Fibroblast of the conjunctiva (primary cell): ENCODE data around the gene GTF2F2.
"Not testable (repeated sequence)": the region's sequence is repeated elsewhere in the genome, so short reads cannot be mapped to it uniquely, and the experiment has no call there.

Experiments used
- DNase-seq: peaks from one replicate; pipeline ENCODE4 v3.0.0-alpha.2; 2010; ENCODE audit warnings: low read depth

Gene GTF2F2

DNA sequence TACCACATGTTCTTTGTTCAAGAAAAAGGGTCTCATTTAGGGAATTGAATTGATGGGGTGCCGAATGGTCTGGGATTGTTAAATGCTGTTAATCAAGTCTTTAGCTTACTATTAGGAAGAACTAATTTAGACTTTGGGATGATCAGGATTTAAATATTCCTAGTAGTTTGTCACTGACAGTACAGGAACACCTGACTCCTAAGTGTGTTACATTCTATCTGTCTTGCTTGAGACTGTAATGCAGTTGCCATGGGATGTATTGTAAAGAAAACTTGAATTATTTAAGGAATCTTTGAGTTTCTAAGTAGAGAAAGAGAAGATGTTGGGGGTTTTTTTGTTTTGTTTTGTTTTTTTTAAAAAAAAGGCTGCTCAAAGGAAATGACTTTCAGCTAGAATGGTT is 98.4 kb downstream of the GTF2F2 start:
- no peak for DNase-seq

DNA sequence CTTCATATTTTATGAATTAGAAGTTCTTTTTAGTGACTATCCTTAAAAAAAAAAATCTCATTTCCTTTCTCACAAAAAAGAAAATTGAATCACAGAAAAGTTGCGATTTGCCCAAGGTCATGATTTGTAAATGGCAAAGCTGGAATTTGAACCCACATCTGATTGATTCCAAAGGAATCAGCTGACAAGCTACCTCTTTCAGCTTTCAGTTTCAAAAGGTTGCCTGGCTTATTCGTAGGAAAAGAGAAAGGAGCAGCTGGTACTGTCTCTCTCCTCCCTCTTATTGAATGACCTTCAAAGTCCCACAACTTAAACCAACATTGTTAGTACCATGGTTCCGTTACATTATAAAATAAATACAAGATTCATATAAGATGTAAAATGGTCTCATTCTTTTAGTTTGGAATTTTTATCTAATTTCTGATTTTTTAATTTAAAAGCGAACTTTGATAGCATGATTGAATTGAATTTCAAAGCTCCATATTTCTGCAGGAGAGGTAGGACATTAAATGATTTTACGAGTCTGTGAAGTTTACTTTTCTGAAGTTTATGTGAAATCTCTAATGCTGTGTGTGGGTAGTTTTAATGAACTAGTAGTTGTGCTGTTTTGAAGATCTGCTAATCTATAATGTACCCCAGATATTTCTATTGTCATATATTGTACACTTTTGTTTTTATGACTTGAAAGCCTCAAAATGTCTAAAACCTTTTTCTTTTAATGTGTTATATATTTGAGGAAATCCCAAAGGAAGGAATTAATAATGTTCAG is 99.0 kb downstream of the GTF2F2 start:
- DNase-seq, result no peak

DNA sequence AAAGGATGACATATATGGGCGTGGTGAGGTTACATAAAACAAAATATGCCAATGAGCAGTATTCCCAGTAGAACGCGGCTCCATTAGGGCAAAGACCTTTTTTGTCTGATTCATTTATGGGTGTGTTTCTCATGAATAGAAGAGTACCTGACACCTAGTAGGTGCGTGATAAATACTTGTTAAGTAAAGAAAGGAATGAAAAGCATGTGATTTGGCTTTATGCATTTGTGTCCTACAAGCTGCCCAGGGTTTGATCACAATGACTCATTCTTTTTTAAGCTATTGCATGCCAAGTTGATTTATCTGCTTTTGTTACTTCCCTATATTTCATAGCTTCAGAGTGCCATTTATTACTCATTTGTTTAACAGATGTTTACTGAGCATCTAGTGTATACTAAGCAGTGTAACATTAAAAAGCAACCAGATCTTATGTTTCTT is 99.6 kb downstream of the GTF2F2 start:
- no peak for DNase-seq

DNA sequence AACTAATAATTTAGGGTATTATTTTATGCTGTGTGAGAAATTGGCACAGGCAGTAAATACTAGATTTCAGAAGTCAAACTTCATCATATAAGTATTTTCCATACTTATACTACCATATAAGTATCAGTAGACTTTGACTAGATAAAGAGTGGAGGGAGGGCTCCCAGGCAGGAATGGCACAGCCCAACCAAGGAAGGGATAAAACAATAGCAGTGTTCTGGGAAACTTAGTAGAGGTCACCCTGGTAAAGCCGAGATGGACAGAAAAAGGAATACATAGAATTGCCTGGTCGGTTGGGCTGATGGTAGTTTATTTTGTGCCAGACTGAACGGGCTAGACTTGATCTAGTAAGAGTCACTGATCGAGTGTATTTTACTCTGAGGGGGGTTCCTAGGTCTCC is 100.1 kb downstream of the GTF2F2 start:
- no peak for DNase-seq

DNA sequence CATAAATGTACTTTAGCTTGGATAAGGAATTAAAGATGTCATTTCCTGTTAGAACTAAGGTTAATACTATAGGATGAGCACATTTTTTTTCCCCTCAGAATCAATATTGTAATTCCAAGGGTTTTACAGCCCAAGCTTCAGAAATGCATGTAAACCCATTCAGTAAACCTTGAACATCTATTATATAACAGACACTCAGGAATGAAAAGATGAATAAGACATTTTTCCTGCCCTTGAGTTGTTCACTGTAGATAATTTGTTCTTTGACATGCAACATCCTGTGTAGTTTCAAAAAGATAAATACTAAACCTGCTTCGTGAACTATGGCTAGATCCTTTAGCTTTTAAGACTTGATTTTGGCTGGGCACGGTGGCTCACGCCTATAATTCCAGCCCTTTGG is 102.2 kb downstream of the GTF2F2 start:
- DNase-seq, result no peak

DNA sequence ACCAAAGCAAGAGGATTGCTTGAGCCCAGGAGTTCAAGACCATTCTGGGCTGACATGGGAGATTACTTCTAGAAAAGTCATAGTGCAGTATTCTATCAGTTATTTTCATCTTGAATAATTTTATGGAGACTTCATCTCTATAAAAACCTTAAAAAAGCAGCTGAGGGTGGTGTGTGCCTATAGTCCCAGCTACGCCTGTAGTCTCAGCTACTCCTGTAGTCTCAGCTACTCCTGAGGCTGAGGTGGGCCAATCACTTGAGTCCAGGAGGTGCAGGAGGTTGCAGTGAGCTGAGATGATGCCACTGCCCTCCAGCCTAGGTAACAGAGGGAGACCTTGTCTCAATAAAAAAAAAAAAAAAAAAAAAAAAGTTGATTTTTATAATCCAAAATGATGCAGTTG is 102.6 kb downstream of the GTF2F2 start:
- no peak for DNase-seq

DNA sequence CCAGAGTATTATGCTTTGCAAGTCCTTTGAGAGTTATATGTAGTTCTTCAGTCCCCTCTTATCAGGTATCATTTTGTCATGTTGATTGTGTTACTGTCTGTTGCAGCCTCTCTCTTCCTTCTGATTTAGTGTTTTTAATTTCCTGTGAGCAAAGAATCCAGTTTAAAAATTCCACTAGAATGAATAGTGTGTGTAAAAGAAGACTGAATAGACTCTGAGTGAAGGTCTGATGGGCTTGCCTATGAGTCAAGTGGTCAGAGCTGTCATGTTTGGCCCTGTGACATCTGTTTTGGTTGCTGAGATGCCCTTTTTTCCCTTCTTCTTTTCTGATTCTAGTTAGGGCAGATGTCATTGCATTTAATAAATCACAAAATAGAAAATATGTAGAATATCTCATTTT is 103.9 kb downstream of the GTF2F2 start:
- no peak for DNase-seq

DNA sequence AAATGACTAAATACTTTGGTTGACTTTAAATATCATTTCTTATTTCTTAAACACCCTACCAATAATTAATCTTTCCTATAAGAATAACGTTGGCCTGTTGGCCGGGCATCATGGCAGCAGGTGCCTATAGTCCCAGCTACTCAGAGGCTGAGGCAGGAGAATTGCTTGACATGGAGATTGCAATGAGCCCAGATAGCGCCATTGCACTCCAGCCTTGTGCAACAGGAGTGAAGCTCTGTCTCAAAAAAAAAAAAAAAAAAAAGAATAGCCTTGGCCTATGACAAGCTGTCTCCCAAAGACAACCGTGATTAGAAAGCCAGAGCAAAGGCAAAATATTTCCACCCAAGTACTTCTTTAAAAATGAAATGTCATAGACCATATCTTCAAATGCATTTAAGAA is 105.1 kb downstream of the GTF2F2 start:
- no peak for DNase-seq

DNA sequence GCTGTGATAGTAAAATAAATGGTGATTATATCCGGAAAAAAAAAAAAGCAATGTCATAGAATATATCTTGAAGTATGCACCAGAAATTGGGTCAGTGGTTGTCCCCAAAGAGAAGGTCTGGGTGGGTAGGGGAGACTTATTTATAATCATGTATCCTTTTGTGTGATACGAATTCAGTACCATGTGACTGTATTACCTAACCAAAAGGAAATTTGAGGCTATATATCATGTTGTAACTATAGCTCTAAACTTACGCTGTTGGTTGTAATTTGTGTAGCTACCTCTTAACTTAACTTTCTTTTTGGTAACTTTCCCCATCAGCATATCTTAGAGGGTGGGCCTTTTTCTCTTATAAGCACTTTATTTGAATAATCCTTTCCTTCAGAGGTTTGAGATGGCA is 105.7 kb downstream of the GTF2F2 start:
- DNase-seq, result no peak

DNA sequence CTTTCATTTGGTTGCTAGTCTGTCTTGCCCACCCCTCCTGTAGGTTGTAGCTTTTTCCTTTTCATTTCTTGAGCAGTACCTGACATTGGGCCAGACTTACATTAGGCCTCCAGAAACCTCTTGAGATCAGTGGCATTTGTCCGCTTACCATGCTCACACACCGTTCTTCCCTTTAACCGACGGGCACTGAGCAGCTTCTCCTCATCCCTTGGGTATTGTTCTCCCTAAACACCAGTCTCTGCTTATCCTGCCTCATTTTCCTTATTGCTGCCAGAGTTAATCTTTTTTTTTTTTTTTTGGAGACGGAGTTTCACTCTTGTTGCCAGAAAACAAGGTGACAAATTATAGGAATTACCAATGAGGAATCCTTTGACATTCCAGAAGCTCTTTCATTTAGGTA is 107.7 kb downstream of the GTF2F2 start:
- no peak for DNase-seq

DNA sequence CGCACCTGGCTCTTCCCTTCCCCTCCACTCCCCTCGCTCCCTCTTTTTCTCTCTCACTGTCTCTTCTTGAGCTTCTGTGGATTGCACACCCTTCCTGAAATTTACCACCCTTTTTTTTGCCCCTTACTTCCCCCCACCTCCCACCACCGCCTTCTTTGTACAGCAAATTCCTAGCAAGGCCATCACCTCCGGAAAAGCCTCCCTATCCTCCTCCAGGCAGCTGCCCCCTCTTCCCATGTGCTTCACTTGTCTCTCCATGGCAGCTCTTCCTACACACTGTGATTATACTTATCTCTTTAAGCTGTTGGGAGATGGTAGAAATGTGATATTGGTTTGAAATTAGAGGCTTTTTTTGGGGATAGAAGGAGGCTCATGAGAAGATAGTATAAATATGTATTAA is 108.9 kb downstream of the GTF2F2 start:
- DNase-seq, result no peak

DNA sequence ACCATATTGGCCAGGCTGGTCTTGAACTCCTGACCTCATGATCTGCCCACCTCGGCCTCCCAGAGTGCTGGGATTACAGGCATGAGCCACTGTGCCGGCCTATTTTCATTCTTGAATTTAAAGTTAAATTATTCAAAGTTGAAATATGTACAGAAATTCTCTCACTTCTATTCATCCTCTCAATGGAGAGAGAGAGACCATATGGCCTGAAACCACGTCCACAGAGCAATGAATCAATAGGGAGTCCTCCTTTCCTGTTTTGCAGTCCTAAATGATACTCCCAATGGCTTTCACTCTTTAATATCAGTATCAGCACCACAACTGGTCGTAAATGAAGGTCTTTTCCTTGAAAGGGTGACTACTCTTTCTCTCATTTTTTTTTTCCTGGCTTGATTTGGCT is 111.0 kb downstream of the GTF2F2 start:
- no peak for DNase-seq

DNA sequence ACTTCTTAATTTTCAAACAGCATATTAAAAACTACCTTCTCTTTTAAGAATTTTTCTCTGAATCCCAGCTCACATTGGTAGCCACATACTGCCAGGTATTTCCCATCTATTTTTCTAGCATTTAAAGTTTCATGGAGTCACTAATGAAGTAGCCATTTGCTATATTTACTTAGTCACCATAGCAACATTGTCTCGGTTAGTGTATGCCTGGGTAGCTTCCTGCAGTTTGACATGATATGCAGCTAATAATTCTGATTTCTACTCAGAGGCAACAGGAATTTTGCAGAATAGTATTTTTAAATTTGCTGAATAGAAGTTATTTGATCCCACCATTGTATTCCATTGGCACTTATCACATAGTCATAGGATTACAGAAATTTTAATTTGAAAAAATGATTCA is 111.4 kb downstream of the GTF2F2 start:
- no peak for DNase-seq

DNA sequence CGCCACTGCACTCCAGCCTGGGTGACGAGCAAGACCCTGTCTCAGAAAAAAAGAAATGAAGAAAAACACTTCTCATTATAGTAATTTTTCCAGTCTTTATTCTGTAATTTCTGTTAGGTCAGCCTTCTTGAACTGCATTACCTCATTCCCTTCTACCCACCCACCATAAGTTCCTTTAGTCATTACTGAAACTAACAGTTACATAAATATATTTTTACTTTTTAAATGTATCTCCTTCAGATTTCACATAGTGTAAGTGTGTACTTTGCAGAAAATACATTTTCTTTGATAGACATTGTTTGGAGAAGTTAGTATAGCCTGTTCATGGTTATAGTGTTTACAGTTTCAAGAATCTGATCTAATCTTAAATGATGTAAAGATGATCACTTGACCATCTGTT is 112.3 kb downstream of the GTF2F2 start:
- no peak for DNase-seq

DNA sequence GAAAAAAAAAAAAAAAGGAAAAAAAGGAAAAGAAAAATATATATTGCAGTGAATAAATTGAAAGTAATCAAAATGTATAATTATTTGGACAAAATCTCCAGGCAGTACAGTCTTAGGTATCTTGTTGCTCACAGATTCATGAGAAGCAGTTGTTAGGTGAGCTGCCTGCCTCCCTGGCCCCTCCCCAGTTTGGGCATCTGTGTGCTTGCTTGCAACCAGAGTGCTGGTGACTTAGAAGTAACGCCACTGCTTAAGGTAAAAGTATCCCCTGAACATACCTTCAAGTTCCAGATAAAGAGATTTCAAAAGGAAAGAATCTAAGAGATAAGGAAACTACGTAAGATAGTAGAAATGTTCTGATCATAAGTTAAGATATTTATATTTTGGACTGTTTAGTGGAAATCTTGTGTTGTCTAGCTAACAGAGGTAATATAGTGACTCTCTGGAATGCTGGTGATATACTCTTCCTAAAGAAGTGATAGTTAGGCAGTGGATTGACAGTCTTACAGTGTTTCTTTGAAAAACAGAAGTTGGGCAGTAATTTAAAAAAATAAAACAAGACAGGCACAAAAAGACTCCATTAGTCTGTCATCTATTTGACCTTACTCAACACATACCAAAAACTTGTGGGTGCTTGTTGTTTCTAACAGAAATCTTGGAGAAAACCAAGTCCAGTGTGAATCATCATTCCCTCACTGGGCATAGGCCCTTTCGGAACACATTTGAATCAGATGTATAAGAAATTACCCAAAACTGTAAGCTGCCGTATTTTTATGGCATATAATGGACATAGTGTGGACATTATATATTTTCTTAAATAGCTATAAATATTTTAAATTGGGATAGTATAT is 118.9 kb downstream of the GTF2F2 start:
- no peak for DNase-seq

DNA sequence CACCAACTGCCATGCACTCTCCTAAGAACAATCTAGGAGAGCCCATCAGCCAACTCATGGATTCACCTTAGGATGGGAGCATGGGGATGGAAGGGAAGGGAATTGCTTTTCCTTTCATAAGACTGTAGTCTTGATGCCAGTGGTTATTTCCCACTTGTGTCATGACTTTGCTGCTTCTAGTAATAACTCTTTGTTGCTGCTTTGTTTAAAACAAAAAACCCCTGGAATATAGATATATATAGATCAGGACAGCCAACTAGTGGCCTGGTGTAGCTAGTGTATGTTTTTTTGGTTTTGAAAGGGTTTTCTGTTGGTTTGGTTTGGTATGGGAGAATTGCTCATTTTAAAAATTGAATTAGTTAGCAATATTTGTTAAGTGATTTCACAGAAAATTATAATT is 119.8 kb downstream of the GTF2F2 start:
- DNase-seq, result no peak

DNA sequence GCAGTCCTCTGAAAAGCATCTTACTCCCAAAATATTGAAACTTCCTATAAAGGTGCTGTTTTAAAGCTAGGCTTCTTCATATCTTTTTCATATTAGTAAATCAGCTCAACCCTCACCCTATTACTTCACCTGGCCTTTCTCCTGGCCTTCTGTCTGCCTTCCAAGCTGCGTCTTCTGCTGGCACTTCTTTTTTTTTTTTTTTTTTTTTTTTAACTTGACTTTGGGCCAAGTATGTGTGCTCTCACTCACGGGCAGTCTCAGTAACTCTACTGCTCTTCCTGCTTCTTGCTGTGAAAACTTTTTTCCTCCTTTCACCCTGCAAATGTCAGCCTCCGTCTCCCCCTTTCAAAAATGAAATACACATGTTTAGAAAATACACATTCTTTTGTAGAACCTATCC is 121.8 kb downstream of the GTF2F2 start:
- peak; percentile 33 for DNase-seq

DNA sequence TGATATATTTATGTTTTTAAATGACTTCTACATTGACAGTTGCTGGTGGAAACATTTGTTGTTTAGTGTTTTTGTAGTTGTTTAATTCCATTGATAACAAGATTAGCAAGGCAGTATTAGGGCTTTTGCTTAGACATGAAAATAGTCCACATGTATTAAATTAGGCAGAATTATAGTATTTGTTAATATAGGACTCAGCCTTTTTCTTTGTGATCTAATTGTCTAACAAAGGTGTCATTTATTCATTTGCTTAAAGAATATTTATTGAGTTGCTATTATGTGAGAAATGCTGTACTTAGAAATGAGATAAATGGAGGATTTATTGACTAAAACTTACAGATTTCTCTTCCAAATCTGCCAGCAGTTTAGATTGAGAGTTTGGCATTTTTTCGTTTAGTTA is 122.2 kb downstream of the GTF2F2 start:
- no peak for DNase-seq

DNA sequence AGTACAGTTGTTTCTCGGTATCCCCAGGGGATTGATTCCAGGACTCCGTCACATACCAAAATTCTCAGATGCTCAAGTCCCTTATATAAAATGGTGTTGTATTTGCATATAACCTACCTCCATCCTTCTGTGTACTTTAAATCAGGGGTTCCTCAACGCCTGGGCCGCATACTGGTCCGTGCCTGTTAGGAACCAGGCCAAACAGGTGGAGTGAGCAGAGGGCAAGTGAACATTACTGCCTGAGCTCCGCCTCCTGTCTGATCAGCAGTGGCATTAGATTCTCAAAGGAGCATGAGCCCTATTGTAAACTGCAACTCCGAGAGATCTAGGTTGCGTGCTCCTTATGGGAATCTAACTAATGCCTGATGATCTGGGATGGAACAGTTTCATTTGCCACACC is 122.8 kb downstream of the GTF2F2 start:
- no peak for DNase-seq

DNA sequence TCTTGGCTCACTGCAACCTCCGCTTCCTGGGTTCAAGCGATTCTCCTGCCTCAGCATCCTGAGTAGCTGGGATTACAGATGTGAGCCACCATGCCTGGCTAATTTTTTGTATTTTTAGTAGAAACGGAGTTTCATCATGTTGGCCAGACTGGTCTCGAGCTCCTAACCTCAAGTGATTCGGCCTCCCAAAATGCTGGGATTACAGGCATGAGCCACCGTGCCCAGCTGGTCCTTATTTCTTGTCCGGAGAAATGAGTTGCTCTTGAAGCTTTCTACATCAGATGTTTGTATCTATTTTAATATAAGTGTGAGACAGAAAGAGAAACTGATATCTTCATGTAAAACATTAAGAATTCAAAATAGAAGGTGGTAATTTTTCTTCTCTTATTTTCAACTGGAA is 124.4 kb downstream of the GTF2F2 start:
- not testable (repeated sequence) for DNase-seq

DNA sequence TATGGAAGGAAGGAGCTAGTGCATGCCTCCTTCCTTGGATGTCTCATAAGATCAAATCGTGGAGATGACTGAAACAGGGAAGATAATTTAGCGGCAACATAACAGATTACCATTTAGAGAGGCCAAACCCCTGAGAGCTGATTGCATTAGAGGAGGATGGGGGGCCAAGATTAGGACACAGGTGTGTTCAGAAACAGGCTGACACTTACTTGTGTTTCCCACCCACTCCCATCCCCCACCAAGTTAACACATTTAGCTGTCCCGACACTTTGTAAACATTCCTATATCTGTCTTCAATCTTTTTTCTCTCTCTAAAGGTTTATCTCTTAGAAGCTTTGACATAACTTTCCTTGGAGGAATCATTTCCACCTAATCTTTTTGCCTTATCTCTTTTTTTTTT is 129.4 kb downstream of the GTF2F2 start:
- DNase-seq, result no peak

DNA sequence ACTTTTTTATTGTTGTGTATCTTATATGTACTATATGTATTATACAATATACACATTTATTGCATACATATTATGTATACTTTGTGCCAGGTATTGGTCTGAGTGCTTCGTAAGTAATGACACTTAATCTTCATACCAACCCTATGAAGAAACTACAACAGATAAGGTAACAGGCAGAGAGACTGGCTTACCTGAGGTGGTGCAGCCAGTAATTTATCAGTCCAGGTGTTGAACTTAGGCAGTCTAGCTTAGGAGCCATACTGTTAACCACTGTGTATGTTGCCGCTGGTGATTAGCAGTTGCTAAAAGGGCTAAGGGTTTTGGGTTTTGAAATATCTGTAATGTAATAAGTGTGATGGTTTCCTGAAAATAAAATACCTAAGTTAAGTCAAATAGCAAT is 134.1 kb downstream of the GTF2F2 start:
- DNase-seq, result no peak

DNA sequence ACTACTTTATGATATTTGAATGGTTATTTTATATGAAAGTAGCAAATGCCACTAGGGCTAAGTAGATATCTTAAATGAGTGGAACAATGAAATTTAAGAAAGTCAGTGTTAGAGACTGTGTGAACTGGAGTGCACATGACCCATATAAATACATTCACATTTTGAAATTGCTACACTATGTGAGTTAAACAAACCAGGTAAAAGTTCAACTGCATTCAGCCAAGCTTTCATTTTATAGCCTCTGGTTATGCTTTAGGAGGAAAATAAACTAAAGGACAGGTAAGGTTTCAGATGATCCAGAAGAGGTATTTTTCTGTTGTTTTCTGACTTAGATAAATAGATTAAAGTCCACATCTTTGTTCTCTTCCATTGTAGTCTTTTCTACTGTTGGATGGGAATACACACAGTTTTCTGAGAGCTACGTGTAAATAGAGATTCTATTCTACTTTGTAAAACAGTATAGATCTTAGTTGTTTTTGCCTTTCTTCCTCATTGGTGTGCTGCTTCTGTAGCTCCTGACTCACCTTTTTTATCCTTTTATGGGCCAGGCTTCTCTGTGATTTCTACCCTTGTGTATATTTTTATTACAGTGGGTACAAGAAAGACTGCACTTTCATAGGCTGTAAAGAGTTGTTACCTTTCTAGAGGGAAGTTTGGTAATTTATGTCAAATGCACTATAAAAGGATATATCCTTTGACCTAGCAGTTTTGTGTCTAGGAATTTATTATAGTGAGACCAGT is 135.1 kb downstream of the GTF2F2 start:
- DNase-seq, result no peak
